HG02759 (cell line): Measurements from ENCODE around the gene GLDN.

Source experiments
- ATAC-seq: cut with Tn5 transposase; IDR thresholded peaks from one replicate; pipeline ENCODE4 v1.9.1; 2021; ENCODE audit warnings: mild to moderate bottlenecking, moderate library complexity; ENCODE audit not compliant: unreplicated experiment

The GLDN gene

DNA sequence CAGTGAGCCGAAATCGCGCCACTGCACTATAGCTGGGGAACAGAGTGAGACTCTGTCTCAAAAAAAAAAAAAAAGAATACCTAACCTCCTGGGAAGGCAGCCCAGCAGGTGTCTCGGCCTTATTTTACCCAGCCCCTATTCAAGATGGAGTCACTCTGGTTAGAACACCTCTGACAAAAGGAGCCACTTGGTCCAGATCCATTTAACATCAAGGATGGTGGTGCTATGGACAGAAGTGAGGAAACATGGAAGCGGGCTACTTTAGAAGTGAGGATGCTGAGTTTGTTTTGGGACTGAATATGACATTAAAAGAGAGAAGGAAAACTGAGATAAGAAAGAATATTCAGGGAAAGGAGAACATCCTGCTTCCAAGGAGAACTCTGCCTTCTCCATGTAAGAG is 14.7 kb downstream of the GLDN start:
- ATAC-seq: no peak

DNA sequence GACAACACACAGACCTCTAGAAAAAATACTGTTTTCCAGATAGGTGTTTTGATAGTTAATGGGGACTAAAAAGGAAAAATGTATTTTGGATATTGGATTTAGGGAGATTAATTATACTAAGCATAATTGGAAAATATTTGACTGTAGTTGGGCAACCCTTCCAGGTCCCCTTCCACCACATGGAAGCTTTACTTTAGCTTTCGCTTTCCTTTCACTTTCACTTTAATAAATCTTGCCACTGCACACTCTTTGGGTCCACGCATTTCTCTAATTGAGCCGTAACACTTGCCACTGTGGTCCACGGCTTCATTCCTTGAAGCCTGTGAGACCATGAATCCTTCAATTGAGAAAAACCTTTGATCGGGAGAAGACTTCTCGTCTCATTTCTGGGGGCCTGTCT is 15.5 kb downstream of the GLDN start:
- no peak for ATAC-seq

DNA sequence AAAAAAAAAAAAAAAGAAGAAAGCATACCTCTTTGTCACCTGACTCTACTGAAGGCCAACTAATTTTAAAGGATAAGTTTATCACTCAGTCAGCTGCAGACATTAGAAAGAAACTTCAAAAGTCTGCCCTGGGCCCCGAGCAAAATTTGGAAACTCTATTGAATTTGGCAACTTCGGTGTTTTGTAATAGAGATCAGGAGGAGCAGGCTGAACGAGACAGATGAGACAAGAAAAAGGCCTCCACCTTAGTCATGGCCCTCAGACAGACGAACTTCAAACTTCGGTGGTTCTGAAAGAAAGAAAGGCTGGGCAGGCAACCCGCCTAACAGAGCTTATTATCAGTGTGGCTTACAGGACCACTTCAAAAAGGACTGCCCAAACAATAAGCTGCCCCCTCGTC is 18.5 kb downstream of the GLDN start:
- ATAC-seq: no peak

DNA sequence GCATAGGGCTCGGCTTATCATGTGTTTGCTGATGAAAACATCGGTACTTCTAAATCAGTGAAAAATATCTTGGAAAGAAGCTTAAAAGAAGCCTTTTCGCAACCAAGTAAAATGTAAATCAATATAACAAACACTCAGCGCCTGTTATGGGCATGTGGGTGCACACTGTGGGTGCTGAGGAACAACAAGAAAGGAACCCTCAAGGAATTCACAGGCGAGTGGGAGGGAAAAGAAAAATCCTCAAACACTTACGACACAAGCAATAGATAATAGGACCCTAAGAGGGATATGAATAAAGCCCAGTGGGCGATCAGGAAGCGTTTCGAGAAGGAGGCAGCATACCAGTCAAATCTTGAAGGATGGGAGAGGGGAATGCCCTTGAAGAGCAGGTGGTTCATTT is 21.9 kb downstream of the GLDN start:
- no peak for ATAC-seq

DNA sequence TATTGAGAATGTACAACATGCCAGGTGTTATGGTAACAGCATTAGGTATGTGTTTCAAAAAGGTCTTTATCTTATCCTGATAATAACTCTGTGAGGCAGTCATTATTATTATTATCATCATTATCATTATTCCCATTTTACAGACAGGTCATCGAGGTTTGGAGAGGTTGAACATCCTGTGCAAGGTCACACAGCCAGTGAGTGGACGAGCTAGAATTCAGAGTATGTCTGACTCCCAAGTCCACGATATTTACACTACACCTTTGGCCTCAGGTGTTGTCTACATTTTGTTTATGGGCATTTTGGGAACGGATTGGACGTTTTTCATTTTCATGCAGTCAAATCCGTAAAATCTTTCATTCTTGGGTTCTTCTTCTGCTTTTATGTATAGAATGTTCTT is 24.0 kb downstream of the GLDN start:
- no peak for ATAC-seq

DNA sequence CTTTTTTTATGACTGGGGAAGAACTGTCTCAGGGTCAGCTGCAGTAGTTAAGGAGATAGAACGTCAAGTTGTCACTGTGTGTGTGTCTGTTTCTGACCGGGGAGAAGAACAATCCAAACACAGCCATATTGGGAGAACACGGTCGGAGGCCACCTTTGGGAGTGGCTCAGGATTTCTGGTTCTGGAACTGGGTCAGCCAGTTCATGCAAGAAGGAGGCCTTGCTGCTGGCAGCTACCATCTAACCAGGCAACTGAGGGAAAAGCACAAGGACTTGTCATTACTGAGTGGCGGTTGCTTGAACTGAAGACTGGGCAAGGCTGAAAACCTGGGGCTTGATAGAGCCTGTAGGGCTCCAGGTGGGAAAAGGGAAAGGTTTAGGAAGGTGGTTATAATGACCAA is 24.6 kb downstream of the GLDN start:
- ATAC-seq: no peak

DNA sequence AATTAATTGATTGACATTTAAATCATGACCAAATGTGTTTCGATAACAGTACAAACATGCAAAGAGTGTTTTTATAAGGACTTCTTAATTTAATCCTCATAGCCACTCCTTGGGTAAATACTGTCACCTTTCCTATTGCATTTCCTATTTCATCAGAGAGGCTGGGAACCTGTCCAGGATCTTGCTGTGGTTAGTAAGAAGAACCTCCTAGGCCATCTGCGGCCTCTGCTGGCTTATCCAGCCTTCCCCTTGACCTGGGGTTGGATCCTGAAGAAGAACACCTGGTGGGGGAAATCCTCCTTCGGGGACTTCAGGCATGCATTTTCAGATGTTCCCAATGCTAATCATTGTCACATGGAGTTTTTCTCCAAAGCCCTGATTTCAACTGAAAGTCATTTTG is 25.5 kb downstream of the GLDN start:
- no peak for ATAC-seq

DNA sequence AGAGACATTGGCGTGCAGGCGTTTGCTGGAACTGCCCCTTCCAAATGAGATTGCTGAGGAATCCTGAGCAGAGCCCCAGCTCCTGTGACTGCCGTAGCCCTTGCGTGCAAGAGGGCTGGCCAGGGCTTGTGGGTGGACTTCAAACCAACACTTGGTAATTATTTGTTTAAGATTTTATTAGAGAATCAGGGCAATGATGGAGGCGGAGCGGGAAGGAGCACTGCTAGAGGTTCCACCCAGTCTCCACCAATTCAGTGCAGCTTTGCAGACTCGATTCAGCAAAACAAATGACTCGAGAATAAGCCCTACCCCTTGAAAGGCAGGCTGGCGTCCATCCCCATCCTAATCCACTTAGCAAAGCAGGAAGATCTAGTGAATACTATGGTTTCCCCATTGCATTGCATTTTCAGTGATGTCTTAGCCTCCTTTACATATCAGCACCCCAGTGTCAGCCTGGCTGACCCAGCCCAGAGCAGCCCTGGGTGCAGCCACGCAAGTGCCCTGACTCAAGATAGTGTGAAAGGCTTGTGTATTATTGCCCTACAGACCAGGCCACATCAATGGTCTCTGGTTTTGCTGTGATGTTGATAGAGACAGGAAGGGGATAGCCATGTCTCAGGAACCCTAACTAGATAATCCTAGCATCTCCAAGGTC is 26.0 kb downstream of the GLDN start:
- ATAC-seq: no peak

DNA sequence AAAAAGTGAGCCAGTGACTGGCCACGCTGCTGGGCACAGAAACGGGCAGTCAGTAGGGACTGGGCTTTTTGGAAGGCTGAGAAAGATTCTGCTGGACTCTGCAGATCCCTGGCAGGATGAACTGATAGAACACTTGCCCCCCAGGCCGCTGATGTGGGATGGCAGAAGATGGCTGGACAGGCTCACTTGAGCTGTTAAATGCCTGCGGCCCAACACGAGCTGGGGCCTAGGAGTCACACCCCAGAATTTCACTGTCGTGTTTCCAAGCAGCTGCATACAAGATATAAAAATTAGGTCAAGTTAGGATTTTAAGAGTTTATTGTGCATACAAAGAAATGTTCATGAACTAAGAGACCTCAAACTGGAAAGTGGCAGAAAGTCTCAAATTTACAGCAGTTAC is 26.9 kb downstream of the GLDN start:
- no peak for ATAC-seq

DNA sequence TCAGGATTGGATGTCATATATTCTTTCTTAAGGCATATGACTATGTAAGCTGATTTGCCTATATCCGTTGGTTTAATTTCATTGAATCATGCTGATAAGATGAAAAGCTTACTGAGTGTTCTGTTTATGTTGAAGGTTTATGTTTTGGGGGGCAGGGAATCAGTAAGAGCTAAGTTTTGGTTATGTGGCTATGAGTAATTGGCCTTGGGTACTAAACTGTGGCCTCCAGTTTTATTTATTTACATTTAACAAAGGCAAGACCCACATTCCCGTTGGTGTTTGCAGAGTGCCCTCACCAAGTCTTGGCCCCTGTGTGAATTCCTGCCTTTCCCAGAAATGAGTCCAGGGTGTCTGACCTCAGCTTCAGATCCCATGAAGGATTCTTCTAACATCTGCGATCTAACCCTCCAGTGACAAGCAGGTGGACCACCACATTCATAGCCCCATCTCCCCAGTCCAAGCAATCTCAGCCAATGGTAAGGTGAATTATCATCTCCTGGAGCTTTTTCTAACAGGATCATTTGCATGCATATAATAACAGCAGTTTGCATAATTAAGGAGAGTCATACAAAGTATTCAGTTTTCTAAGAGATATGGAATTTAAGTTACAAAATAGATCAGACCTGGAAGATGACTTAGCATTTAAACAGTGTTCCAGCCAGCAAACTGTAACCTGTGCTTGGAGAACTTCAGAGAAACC is 27.4 kb downstream of the GLDN start:
- ATAC-seq: no peak

DNA sequence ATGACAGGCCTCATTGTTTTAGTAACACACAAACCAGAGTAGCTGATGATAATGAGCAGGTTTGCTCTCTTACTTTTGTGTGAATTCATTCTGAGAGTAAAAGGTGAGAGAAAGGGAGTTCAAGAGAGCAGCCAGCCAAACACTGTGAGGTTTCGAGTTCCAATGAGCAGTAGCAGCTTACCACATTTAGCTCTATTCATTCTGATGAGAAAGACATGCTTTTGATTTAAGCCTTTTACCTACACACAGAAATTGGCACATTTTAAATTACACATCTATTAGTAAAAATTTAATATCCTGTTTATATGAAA is 28.0 kb downstream of the GLDN start:
- no peak for ATAC-seq

DNA sequence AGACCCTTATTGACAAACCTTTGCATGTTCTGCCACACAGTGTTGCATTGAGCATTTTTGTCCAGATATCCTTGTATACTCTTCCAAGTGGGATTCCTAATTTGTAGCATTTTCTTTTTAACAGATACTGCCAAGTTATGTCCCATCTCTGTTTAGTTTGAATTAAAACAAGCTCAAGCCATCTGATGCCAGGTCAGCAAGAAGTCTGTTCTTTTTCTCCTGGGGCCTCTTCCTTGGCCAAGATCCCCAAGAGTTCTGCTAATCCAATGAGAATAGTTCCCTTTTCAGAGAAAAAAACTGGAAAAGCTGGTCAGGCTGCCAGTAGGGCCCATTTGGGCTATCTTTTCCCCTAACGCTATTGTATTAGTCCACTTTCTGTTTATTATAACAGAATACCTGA is 29.8 kb downstream of the GLDN start:
- ATAC-seq: no peak

DNA sequence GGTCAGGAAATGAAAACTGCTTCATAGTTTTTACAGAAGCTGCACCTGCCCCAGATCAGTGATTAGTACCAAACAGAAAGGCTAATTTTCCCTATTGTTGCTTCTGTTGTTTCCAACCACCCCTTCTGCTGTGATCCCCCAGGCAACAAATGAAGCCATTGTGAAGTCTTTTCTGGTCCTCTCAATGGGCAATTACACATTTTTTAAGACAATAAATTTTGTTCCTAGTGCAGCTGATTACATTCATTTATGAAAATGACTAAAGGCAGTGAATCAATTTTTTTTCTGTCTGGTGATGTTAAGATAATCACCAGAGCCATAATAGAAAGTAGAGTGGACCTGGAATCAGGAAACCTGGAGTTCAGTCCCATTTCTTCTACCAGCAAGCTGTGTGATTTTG is 32.7 kb downstream of the GLDN start:
- no peak for ATAC-seq

DNA sequence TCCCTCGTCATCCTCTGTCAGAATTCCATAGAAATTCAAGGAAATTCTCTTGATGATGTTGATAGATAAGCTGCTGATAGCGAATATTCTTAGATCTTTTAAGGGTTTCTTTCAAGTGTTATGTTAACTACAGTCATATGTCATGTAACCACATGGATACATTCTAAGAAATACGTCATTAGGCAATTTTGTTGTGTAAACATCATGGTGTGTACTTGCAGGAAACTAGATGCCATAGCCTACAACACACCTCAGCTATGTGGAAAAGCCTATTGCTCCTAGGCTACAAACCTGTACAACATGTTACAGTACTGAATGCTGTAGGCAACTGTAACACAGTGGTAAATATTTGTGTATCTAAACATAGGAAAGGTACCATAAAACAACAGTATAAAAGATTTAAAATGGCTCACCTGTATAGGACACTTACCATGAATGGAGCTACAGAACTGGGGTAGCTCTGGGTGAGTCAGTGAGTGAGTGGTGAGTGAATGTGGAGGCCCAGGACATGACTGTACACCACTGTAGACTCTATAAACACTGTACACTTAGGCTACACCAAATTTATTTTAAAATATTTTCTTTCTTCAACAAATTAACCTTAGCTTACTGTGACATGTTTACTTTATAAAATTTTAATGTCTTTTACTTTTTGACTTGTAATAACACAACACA is 34.6 kb downstream of the GLDN start:
- ATAC-seq: no peak

DNA sequence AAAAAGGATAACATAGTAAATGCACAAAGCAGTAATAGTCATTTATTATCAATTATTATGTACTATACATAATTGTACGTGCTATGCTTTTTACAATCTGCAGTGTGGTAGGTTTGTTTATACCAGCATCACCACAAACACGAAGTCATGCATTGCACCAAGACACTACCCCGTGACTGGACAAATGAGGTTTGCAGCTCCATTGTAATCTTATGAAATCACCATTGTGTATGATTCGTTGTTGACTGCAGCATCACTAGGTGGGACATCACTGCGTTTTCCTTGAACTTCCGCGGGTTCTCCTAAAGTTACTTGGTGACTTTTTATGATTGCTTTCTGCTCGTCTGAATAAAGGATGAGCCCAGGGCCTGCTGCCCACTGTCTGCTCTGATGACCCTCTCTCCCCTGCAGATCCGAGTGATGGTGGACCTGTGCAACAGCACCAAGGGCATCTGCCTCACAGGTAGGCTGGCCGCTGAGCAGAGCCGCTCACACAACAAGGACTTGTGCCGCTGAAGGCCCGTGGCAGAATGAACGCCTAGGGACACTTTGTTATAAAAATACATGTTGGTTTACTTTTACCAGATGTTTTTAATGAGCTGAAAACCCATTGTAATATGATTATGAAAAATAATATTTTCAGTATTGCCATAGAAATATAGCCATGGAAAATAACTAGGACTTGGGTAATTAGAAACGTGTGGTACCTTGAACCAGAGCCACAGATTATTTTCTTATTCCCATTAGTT is 35.8 kb downstream of the GLDN start:
- ATAC-seq: no peak

DNA sequence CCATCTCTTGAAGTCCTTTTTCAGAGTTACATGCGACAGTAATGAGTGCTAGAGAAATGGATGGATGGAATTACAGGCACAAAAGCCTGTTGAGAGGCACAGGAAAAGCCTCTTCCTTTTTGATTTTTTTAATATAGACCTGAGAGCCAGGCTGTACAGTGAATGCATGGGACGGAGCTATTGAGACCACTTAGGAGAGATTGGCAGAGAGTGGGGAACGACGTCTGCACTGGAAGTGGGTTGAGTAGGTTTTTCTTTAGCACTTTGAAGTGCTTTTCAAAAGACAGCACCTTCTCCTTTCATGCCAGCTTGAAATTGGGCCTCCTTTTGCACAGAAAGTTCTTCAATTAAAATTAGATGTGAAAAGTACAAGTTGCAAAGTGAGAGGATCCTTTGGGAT is 37.0 kb downstream of the GLDN start:
- no peak for ATAC-seq

DNA sequence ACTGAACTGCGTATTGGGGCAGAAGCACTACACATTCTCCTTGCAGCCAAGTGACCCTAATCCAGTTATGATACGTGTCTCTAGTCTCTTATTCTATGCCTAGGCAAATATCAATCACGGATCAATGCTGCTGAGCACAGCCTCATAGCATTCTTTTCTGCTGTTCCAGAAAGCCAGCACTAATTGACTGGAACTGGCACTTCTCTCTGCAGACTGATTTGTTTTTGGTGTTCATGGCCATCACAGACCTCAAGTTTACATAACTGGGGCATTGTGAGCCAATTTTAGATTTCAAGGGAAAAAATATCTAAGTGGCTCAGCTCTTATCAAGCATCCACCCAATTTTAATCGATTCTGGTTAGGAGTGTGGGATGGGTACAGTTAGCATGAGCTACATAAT is 37.9 kb downstream of the GLDN start:
- ATAC-seq: no peak

DNA sequence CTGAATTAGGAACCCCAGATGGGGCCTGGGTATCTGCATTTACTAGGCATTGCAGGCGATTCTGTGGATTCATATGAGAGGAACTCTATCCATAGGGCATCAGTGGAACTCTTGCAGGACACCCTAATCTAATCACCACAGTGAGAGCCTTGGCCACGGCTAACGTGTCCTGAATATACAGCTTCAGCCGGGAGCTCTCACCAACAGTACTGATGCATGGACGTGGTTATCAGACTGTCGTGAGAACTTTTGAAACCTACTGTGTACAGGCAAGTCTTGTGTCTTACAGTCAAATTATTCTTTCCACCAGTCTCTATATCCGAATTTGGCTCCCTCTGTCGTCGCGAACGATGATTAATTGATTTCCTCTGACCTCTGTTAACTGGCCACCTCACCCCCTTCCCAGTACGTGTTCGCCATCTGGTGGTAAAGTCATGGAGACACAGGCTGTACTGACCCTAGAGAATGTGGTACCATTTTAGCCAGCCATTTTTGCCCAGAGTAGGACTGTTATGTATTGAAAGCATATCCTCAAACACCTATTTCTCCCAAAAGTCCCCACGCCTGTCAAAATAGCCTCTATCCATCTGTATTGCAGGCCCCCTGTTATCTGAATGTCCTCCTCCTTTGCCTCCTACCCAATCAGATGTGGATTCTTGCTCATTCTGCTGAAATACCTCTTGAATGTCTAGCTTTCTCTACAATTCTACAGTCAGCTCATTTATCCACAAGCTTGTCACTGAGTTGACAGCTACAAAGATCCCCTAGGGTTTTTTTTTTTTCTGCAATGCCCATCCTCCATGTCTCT is 39.7 kb downstream of the GLDN start:
- ATAC-seq: peak; percentile 80

DNA sequence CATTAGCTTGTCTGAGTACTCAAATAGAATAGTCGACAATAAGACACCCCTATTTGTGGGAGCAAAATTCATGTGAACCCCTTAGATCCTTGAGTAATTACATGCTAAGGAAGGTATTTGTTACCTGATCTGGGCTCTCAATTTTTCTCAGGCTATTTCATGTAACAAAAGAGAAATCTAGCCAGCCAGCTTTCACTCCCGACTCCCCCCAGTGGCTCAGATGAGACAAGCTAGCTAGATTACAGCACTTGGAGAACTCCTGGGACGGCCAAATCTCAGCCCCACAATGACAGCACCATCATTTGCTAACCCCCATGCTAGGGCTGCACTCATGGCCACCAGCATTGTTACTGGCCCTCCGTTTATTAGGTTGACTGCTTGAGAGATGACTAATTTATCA is 41.3 kb downstream of the GLDN start:
- ATAC-seq: no peak

DNA sequence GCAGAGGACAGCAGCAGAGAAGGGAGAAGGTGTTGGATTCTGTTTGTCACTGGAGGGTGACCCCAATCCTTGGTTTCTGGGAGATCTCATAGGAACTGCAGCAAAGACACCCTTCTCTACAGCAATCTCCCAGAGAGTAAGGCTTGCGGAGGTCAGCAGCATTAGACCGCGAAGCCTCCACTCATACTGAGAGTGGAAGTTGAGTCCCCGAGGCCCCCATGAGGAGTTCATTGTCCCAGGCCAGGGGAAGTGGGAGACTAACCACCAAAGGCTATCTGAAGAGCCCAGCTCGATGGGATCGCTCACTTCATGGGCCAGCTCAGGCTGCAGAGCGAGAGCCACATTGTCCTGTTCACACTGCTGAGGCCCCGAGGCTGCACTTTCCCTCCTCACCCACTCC is 44.6 kb downstream of the GLDN start:
- no peak for ATAC-seq

DNA sequence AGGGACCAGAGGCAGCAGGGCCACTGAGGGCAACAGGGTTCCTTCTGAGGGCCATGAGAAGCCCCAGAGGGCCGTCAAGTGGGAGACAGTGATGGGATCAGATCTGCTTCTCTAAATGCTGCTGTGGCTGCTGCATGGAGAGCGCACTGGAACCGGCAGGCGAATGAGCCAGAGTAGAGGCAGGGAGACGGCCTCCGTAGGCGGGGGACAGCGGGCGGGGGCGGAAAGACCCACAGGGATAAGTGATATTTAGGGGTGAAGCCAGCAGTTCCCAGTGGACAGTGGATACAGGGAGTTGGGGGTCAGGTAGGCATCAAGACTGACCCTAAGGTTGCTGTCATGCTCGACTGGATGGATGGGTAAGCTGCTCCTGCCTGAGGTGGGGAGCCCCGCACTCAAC is 45.0 kb downstream of the GLDN start:
- no peak for ATAC-seq
